ENCODE measurements around the gene MED15. TPM values are rescaled to one million over a fixed set of nuclear protein-coding genes. Genes with fewer than 3 reads are reported as not detected.
"Not testable (repeated sequence)": the region's sequence is repeated elsewhere in the genome, so short reads cannot be mapped to it uniquely, and the experiment has no call there.

The MED15 gene
- total RNA-seq, 8 experiments from 2014 or later: 14.3 to 48.2 (median 22.8) TPM

GRCh38 chr22:20470525-20470924, 36.9 kb upstream of the MED15 start:
- H3K4me1 ChIP-seq (replicated peaks in 1 of 2); H3K4me3 ChIP-seq; ATAC-seq (replicated peaks in 6 of 8): not testable (repeated sequence)
- in situ Hi-C loops (cut with MboI; ENCODE audit: low pct_unique_long_range_greater_than_20kb in 2 of 9, low sequenced_read_pairs in 9 of 9, unreplicated experiment in 9 of 9): loop anchor here in 2 of 9 experiments (25.0 kb wide), 1 partner anchor 308 kb away; the partner anchor contains the start of gene CCDC188 (in 2 of the 2)
- H3K27ac ChIP-seq: peak overlapping the region in 1 of 2 donors; percentile 33
- 89 to 100% (median 100%) methylated on average over 1 to 2 of the region's 2 CpGs; no CpG with 5 or more reads in 2 of the 10 experiments for WGBS, 10 experiments

- H3K27ac ChIP-seq: peak overlapping the region in 1 of 2 donors; percentile 33
- in situ Hi-C loops (cut with MboI; ENCODE audit: low pct_unique_long_range_greater_than_20kb in 2 of 9, low sequenced_read_pairs in 9 of 9, unreplicated experiment in 9 of 9): loop anchor here in 2 of 9 experiments (25.0 kb wide), 1 partner anchor 309 kb away; the partner anchor contains the start of gene CCDC188 (in 2 of the 2)
- no peak for ATAC-seq (replicated peaks in 6 of 8)
- 86 to 100% (median 98%) methylated on average over 1 to 6 of the region's 9 CpGs; no CpG with 5 or more reads in 4 of the 10 experiments for WGBS, 10 experiments
- no peak overlapping the region for H3K4me3 ChIP-seq
- no peaks in the 10 kb centered on the region for H3K4me1 ChIP-seq (replicated peaks in 1 of 2)
Measured at GRCh38 chr22:20471126-20471833, 36.1 kb upstream of the MED15 start.

GRCh38 chr22:20472629-20473442, 34.6 kb upstream of the MED15 start:
- no peak overlapping the region for H3K4me3 ChIP-seq
- in situ Hi-C loops (cut with MboI; ENCODE audit: low pct_unique_long_range_greater_than_20kb in 2 of 9, low sequenced_read_pairs in 9 of 9, unreplicated experiment in 9 of 9): loop anchor here in 2 of 9 experiments (25.0 kb wide), 1 partner anchor 311 kb away; the partner anchor contains the start of gene CCDC188 (in 2 of the 2)
- peak overlapping the region in 1 of 2 donors; percentile 31 for H3K27ac ChIP-seq
- ATAC-seq (replicated peaks in 6 of 8): no peak
- no peaks in the 10 kb centered on the region for H3K4me1 ChIP-seq (replicated peaks in 1 of 2)
- 40 to 100% (median 82%) methylated on average over 1 to 6 of the region's 11 CpGs; no CpG with 5 or more reads in 2 of the 10 experiments for WGBS, 10 experiments

- ATAC-seq (replicated peaks in 6 of 8): no peak
- in situ Hi-C loops (cut with MboI; ENCODE audit: low pct_unique_long_range_greater_than_20kb in 2 of 9, low sequenced_read_pairs in 9 of 9, unreplicated experiment in 9 of 9): no loop called here
- Histone ChIP-seq H3K27ac (no peak overlapping the region), H3K4me3 (no peak overlapping the region), H3K4me1 (replicated peaks in 1 of 2) (no peaks in the 10 kb centered on the region)
- WGBS, 10 experiments: 86 to 100% (median 97%) methylated on average over 3 to 4 of the region's 4 CpGs; no CpG with 5 or more reads in 1 of the 10 experiments
Measured at GRCh38 chr22:20475115-20475436, 32.3 kb upstream of the MED15 start.

GRCh38 chr22:20475569-20475968, 31.8 kb upstream of the MED15 start:
- H3K4me3 ChIP-seq; H3K27ac ChIP-seq; in situ Hi-C loops (cut with MboI; ENCODE audit: low pct_unique_long_range_greater_than_20kb in 2 of 9, low sequenced_read_pairs in 9 of 9, unreplicated experiment in 9 of 9); H3K4me1 ChIP-seq (replicated peaks in 1 of 2); ATAC-seq (replicated peaks in 6 of 8): not testable (repeated sequence)
- WGBS, 10 experiments: 58 to 100% (median 93%) methylated on average over 1 to 9 of the region's 12 CpGs

- H3K4me3 ChIP-seq; ATAC-seq (replicated peaks in 6 of 8); H3K27ac ChIP-seq; in situ Hi-C loops (cut with MboI; ENCODE audit: low pct_unique_long_range_greater_than_20kb in 2 of 9, low sequenced_read_pairs in 9 of 9, unreplicated experiment in 9 of 9); H3K4me1 ChIP-seq (replicated peaks in 1 of 2): not testable (repeated sequence)
- 87 to 100% (median 100%) methylated on average over 2 to 6 of the region's 6 CpGs; no CpG with 5 or more reads in 2 of the 10 experiments for WGBS, 10 experiments
Measured at GRCh38 chr22:20478059-20478458, 29.4 kb upstream of the MED15 start.

GRCh38 chr22:20479612-20480196, 27.7 kb upstream of the MED15 start:
- in situ Hi-C loops (cut with MboI; ENCODE audit: low pct_unique_long_range_greater_than_20kb in 2 of 9, low sequenced_read_pairs in 9 of 9, unreplicated experiment in 9 of 9): no loop called here
- 83 to 100% (median 100%) methylated on average over 1 of the region's 1 CpG; no CpG with 5 or more reads in 3 of the 10 experiments for WGBS, 10 experiments

GRCh38 chr22:20483143-20483506, 24.3 kb upstream of the MED15 start:
- ATAC-seq (replicated peaks in 6 of 8); in situ Hi-C loops (cut with MboI; ENCODE audit: low pct_unique_long_range_greater_than_20kb in 2 of 9, low sequenced_read_pairs in 9 of 9, unreplicated experiment in 9 of 9); H3K4me1 ChIP-seq (replicated peaks in 1 of 2); H3K27ac ChIP-seq; H3K4me3 ChIP-seq: not testable (repeated sequence)
- WGBS, 10 experiments: 80 to 100% (median 98%) methylated on average over 2 to 4 of the region's 7 CpGs; no CpG with 5 or more reads in 4 of the 10 experiments

More at GRCh38 chr22:20479612-20480196, 27.7 kb upstream of the MED15 start:
- Histone ChIP-seq H3K27ac (no peak overlapping the region), H3K4me3 (no peak overlapping the region), H3K4me1 (replicated peaks in 1 of 2) (no peaks in the 10 kb centered on the region)
- ATAC-seq (replicated peaks in 6 of 8): no peak

GRCh38 chr22:20483771-20484170, 23.6 kb upstream of the MED15 start:
- in situ Hi-C loops (cut with MboI; ENCODE audit: low pct_unique_long_range_greater_than_20kb in 2 of 9, low sequenced_read_pairs in 9 of 9, unreplicated experiment in 9 of 9): no loop called here
- H3K4me1 ChIP-seq (replicated peaks in 1 of 2): no peaks in the 10 kb centered on the region
- H3K4me3 ChIP-seq: no peak overlapping the region
- no peak overlapping the region for H3K27ac ChIP-seq
- 100% methylated on average over 1 to 7 of the region's 14 CpGs; no CpG with 5 or more reads in 6 of the 10 experiments for WGBS, 10 experiments
- ATAC-seq (replicated peaks in 6 of 8): no peak

GRCh38 chr22:20484948-20485683, 22.3 kb upstream of the MED15 start:
- Histone ChIP-seq H3K4me1 (replicated peaks in 1 of 2) (no peaks in the 10 kb centered on the region), H3K27ac (peak overlapping the region in 1 of 2 donors; percentile 39), H3K4me3 (no peak overlapping the region)
- ATAC-seq (replicated peaks in 6 of 8): no peak
- WGBS, 10 experiments: 91 to 100% (median 100%) methylated on average over 1 to 4 of the region's 4 CpGs; no CpG with 5 or more reads in 2 of the 10 experiments
- in situ Hi-C loops (cut with MboI; ENCODE audit: low pct_unique_long_range_greater_than_20kb in 2 of 9, low sequenced_read_pairs in 9 of 9, unreplicated experiment in 9 of 9): no loop called here

GRCh38 chr22:20486229-20486628, 21.2 kb upstream of the MED15 start:
- 36 to 100% (median 100%) methylated on average over 1 to 2 of the region's 2 CpGs; no CpG with 5 or more reads in 3 of the 10 experiments for WGBS, 10 experiments
- H3K4me3 ChIP-seq: no peak overlapping the region
- ATAC-seq (replicated peaks in 6 of 8): no peak
- no peaks in the 10 kb centered on the region for H3K4me1 ChIP-seq (replicated peaks in 1 of 2)
- H3K27ac ChIP-seq: no peak overlapping the region
- in situ Hi-C loops (cut with MboI; ENCODE audit: low pct_unique_long_range_greater_than_20kb in 2 of 9, low sequenced_read_pairs in 9 of 9, unreplicated experiment in 9 of 9): no loop called here

GRCh38 chr22:20487715-20488114, 19.7 kb upstream of the MED15 start:
- H3K4me3 ChIP-seq: no peak overlapping the region
- 92 to 100% methylated on average over 2 of the region's 2 CpGs; no CpG with 5 or more reads in 8 of the 10 experiments for WGBS, 10 experiments
- H3K4me1 ChIP-seq (replicated peaks in 1 of 2): no peaks in the 10 kb centered on the region
- in situ Hi-C loops (cut with MboI; ENCODE audit: low pct_unique_long_range_greater_than_20kb in 2 of 9, low sequenced_read_pairs in 9 of 9, unreplicated experiment in 9 of 9): no loop called here
- ATAC-seq (replicated peaks in 6 of 8): no peak
- H3K27ac ChIP-seq: no peak overlapping the region

Data from motor neuron (in vitro differentiated cells).